Activated naive CD4-positive, alpha-beta T cell treated with anti-CD3 and anti-CD28 coated beads, Interleukin-2, amount 50 U/mL, for 72 hours (primary cell): ENCODE measurements around the gene NPHP1. TPM values are rescaled to one million over a fixed set of nuclear protein-coding genes. Genes with fewer than 3 reads are reported as not detected.
A peak's percentile ranks its signal among the peaks of the same experiment; 100 is the strongest.
"Not testable (repeated sequence)": the region's sequence is repeated elsewhere in the genome, so short reads cannot be mapped to it uniquely, and the experiment has no call there.

Experiments
- ATAC-seq, 2 donors: fragments of 150-1000 bp; cut with Tn5 transposase; 2 replicates each; pipeline ENCODE4 v1.10.0; 2021; ENCODE audit warnings: mild to moderate bottlenecking in 2 of 2, moderate library complexity in 2 of 2
- DNase-seq, 2 donors: peaks; one replicate each; pipeline ENCODE4 v3.0.0; 2021 to 2022; ENCODE audit warnings: low spot score in 2 of 2
- H3K27ac Mint-ChIP-seq, 2 donors: one replicate each; pipeline ENCODE4 v1.8.0; 2022; ENCODE audit warnings: mild to moderate bottlenecking in 2 of 2, mixed read lengths in 2 of 2
- H3K36me3 Mint-ChIP-seq, 2 donors: one replicate each; pipeline ENCODE4 v1.8.0; 2022; ENCODE audit warnings: mixed read lengths in 2 of 2
- H3K9me3 Mint-ChIP-seq, 2 donors: one replicate each; pipeline ENCODE4 v1.8.0; 2022; ENCODE audit warnings: mixed read lengths in 2 of 2
- total RNA-seq, 2 donors: library from RNA; stranded (reverse); gene quantifications; one replicate each; pipeline ENCODE4 v1.2.3, GENCODE V29; 2022

Gene NPHP1
- 1 to 10 TPM; 1.3 to 1.8 TPM for total RNA-seq

- H3K9me3 Mint-ChIP-seq: no peaks in the 10 kb centered on the region
- ATAC-seq: peak; percentile 93
- H3K36me3 Mint-ChIP-seq: peaks cover 7 to 12% of the 10 kb centered on the region in 2 donors
- peak; percentile 80 to 90 for DNase-seq
- peak within 1 kb of the TSS; percentile 95 to 96 for H3K27ac Mint-ChIP-seq
Measured at GRCh38 chr2:110204408-110205385, at the start of gene NPHP1. Gene NPHP1, minus strand, starts transcription at chr2:110205013. Its CDS starts 45 bp downstream, at chr2:110204968.

DNA sequence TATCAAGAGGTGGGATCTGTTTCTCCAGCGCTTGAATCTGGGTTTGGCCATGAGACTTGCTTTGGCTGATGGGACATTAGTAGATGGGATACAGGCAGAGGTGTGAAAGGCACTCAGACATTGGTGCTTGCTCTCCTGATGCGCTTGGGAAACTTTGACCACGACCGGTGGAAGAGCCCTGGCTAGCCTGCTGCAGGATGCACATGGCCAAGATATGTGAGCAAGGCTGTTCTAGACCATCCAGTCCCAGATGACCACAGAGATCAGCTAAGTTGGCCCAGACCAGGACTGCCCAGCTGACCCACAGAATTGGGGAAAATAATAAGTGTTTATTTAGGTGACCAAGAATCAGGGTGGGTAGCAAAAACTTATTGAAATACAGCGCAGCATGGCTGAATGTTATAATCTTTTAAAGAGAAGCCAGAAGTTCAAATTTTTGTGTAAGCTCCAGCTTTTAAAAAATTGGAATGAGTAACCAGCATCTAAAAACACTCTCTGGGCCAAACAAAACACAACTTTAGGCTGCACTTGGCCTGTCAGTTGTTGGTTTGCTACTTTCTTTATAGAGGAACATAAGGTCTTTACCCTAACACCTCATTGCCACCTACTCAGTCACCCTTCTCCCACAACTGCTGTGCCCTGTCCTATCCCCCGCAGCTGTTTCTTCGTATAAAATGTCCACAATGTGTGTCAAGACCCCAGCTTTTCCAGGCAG lies 43.4 kb upstream of the NPHP1 start:
- H3K9me3 Mint-ChIP-seq, DNase-seq, ATAC-seq, H3K36me3 Mint-ChIP-seq, H3K27ac Mint-ChIP-seq: not testable (repeated sequence)

DNA sequence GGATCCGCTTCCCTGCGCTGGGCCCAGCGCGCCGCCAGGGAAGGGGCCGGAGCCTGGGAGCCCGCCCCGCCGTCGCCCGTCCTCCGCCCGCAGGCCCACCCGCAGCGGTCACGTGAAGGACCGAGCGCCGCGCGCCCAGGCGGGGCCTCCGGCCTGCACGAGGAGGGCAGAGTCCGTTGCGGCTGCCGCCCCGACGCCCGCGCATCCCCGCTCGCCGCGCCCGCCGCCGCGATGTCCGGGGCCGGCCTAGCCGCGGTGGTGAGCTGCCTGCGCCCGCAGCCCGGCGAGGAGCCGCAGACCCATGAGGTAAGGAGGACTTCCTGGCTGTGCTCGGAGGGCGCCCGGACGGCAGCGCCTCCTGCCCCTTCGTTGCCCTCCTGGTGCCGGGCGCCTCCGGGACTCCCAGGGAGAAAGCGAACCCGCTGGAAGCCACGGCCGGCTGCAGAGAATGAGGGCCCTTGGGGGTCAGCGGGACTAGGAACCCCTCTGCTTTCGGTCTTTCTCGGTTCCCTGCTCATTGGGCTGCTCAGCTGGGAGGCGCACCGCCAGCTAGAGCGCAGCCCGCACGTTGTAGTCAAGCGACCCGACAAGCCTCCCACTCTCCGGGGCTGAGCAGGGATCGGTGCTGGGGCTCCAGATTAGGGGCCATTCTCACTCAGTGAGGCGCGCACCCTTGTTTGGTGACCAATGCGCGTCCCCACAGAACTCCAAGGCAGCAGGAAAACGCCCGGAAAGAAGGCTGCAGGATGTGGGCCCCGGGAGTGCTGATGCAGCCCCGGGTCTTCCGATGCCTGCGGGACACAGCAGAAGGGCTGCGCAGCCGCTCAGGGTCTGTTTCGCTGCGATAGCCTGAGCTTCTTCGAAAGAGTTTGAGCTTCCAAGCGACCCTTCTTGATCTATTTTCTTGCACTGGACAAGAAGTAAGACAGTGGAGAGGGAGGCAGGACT lies 40.9 kb upstream of the NPHP1 start:
- peak; percentile 44 to 46 for ATAC-seq
- not testable (repeated sequence) for DNase-seq, H3K36me3 Mint-ChIP-seq, H3K9me3 Mint-ChIP-seq, H3K27ac Mint-ChIP-seq

GRCh38 chr2:110243283-110243682 lies 38.5 kb upstream of the NPHP1 start:
- not testable (repeated sequence) for ATAC-seq, DNase-seq, H3K36me3 Mint-ChIP-seq, H3K27ac Mint-ChIP-seq, H3K9me3 Mint-ChIP-seq

- H3K9me3 Mint-ChIP-seq, H3K36me3 Mint-ChIP-seq, H3K27ac Mint-ChIP-seq, DNase-seq, ATAC-seq: not testable (repeated sequence)
Measured at GRCh38 chr2:110234514-110234913, 29.7 kb upstream of the NPHP1 start.

GRCh38 chr2:110229886-110230285 lies 25.1 kb upstream of the NPHP1 start:
- ATAC-seq, DNase-seq, H3K27ac Mint-ChIP-seq, H3K36me3 Mint-ChIP-seq, H3K9me3 Mint-ChIP-seq: not testable (repeated sequence)

DNA sequence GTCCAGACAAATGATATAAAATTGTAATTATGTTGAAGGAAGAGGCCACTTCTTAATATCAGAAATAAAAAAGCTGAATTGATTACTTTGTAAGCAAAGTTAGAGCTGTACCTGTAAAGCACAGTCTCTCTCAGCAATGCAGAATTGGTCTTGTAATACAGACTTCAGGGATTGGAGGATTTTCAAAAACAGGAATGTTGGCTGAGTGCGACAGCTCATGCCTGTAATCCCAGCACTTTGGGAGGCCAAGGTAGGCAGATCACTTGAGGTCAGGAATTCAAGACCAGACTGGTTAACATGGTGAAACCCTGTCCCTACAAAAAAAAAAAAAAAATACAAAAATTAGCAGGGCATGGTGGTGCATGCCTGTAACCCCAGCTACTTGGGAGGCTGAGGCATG lies 17.8 kb upstream of the NPHP1 start:
- H3K36me3 Mint-ChIP-seq, H3K9me3 Mint-ChIP-seq: not testable (repeated sequence)

GRCh38 chr2:110221938-110222337 lies 17.1 kb upstream of the NPHP1 start:
- H3K9me3 Mint-ChIP-seq: no peaks in the 10 kb centered on the region
- no peaks in the 10 kb centered on the region for H3K36me3 Mint-ChIP-seq
- ATAC-seq (no peak), DNase-seq (no peak)
- H3K27ac Mint-ChIP-seq: peak overlapping the region in 1 of 2 donors; percentile 58

More for the DNA sequence above, 17.8 kb upstream of the NPHP1 start:
- ATAC-seq, H3K27ac Mint-ChIP-seq, DNase-seq: not testable (repeated sequence)

DNA sequence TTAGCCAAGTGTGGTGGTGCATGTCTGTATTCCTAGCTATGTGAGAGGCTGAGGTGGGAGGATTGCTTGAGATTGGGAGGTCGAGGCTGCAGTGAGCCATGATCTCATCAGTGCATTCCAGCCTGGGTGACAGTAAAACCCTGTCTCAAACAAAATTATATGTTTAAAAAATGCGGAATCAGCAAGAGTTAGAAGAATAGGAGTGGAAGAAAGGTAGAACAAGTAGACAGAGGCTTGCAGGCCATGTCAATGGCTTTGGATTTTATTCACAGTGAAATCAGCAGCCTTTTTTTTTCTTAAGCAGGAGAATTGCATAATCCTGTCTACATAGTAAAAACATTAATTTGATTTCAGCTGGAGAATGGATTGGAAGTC lies 15.4 kb upstream of the NPHP1 start:
- ATAC-seq (no peak), DNase-seq (no peak)
- no peak overlapping the region for H3K27ac Mint-ChIP-seq
- peaks cover 0 to under 1% of the 10 kb centered on the region in 2 donors for H3K9me3 Mint-ChIP-seq
- H3K36me3 Mint-ChIP-seq: peaks cover 0 to 5% of the 10 kb centered on the region in 2 donors

DNA sequence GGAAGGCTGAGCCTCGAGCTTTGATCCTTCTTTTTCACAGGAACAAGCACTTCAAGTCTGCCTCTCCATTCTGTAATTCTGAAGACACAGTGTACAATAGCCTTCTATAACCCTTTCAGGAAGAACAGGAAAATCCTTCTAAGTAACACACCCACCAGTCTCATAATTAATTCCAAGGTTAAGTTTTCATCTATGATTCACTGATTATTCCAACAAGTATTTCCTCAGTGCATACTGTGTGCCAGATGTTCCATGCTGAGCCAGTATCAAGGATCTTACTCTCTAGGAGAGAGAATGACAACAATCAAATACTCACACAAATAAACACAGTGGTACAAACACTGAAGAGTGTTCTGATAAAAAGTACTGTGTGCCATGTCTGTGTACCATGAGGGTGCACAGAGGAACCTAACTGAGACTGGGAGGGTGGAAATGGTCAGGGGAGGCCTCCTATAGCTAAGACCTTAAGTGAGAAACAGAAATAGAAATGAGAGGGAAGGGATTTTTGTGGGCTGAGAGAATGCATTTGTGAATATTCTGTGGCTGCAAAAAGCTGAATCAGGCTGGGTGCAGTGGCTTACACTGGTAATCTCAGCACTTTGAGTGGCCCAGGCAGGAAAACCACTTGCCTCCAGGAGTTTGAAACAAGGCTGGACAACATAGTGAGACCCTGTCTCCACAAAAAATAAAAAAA lies 14.8 kb upstream of the NPHP1 start:
- Mint-ChIP-seq H3K9me3 (peaks cover 0 to 5% of the 10 kb centered on the region in 2 donors), H3K27ac (no peak overlapping the region), H3K36me3 (peaks cover 0 to 5% of the 10 kb centered on the region in 2 donors)
- ATAC-seq (no peak), DNase-seq (no peak)

- not testable (repeated sequence) for H3K9me3 Mint-ChIP-seq, DNase-seq, ATAC-seq, H3K27ac Mint-ChIP-seq, H3K36me3 Mint-ChIP-seq
Measured at GRCh38 chr2:110218889-110219288, 14.1 kb upstream of the NPHP1 start.

DNA sequence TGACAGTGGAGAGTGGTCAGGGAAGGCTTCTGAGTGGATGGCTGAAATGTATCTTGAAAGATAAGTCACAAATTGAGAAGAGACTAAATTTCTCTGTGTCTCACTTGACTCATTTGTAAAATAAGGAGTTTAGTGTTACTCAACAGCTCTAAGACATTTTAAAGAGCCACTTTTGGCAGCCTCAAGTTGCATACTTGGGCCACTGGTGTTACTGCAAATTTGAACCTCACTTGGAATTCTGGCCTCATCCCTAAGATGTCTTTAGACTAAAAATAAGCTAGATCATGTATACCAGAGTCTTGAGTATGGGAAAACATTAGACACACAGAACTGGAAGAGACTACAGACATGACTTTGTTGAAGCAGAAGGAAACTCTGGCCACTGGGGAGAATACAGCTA lies 12.0 kb upstream of the NPHP1 start:
- no peak for ATAC-seq
- H3K36me3 Mint-ChIP-seq: peaks cover 18 to 20% of the 10 kb centered on the region in 2 donors
- no peak for DNase-seq
- peaks cover 0 to 9% of the 10 kb centered on the region in 2 donors for H3K9me3 Mint-ChIP-seq
- no peak overlapping the region for H3K27ac Mint-ChIP-seq

GRCh38 chr2:110216199-110216598 lies 11.4 kb upstream of the NPHP1 start:
- Mint-ChIP-seq H3K9me3 (peaks cover 0 to 9% of the 10 kb centered on the region in 2 donors), H3K36me3 (peaks cover 21 to 24% of the 10 kb centered on the region in 2 donors), H3K27ac (no peak overlapping the region)
- ATAC-seq (no peak), DNase-seq (no peak)

GRCh38 chr2:110215566-110216158 lies 10.8 kb upstream of the NPHP1 start:
- ATAC-seq: no peak
- H3K27ac Mint-ChIP-seq: no peak overlapping the region
- peaks cover 0 to 9% of the 10 kb centered on the region in 2 donors for H3K9me3 Mint-ChIP-seq
- peaks cover 21 to 24% of the 10 kb centered on the region in 2 donors for H3K36me3 Mint-ChIP-seq
- DNase-seq: no peak

DNA sequence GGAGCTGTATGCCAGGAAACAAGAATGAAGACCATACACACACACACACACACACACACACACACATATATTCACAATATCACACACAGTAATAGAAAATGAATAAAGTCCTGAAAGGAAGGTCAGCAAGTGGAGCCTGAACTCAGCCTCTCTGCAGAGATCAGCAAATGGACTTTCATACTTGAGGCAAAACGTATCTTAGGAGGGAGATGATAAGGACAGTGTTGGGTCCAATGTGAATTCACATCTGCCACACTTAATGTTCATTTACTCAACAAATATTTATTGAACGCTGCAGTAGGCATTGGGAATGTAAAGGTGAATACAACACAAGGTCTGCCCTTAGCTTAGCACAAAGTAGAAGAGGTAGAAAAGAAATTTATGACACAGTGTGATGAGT lies 10.3 kb upstream of the NPHP1 start:
- H3K27ac Mint-ChIP-seq: no peak overlapping the region
- peaks cover 0 to 9% of the 10 kb centered on the region in 2 donors for H3K9me3 Mint-ChIP-seq
- DNase-seq (no peak), ATAC-seq (no peak)
- peaks cover 21 to 26% of the 10 kb centered on the region in 2 donors for H3K36me3 Mint-ChIP-seq
